B cell (primary cell): ENCODE measurements around the gene PLXNB1.

ENCODE experiments used
- EZH2 ChIP-seq: IDR thresholded peaks from 2 replicates; pipeline ENCODE4 v1.6.1; 2012; ENCODE audit warnings: borderline replicate concordance, low read depth, mild to moderate bottlenecking, moderate library complexity, low read length; ENCODE audit not compliant: insufficient read depth, poor library complexity, severe bottlenecking
- TF ChIP-seq, protein P1 (sequence below): fragments of 200-600 bp; IDR thresholded peaks from one replicate; pipeline ENCODE4 v1.8.0; 2022; ENCODE audit warnings: antibody characterized with exemption, mild to moderate bottlenecking

DNA sequence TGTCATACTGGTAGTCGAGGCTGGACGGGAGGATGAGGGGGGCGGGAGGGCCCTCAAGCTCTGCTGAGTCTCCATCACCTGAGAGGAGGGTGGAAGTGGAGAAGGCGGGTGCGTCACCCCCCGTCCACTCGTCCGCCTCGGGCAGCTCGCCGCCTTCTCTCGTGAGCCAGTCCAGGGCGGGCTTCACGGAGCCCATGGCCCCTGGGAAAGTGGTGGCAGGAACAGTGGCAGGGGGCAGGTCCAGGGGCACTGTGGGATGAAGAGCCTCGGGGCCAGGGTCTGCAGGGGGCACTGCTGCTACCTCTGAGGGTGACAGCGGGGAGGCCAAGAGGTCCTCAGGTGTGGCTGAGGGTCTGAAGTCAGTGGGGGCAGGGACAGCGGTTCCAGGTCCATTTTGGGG, 10.3 kb downstream of the PLXNB1 start:
- TF ChIP-seq EZH2, result no peak
- TF ChIP-seq, protein P1, sequence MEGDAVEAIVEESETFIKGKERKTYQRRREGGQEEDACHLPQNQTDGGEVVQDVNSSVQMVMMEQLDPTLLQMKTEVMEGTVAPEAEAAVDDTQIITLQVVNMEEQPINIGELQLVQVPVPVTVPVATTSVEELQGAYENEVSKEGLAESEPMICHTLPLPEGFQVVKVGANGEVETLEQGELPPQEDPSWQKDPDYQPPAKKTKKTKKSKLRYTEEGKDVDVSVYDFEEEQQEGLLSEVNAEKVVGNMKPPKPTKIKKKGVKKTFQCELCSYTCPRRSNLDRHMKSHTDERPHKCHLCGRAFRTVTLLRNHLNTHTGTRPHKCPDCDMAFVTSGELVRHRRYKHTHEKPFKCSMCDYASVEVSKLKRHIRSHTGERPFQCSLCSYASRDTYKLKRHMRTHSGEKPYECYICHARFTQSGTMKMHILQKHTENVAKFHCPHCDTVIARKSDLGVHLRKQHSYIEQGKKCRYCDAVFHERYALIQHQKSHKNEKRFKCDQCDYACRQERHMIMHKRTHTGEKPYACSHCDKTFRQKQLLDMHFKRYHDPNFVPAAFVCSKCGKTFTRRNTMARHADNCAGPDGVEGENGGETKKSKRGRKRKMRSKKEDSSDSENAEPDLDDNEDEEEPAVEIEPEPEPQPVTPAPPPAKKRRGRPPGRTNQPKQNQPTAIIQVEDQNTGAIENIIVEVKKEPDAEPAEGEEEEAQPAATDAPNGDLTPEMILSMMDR, result no peak
